Adrenal gland (tissue), 12 donors: ENCODE data around the gene S100A6. TPM values are rescaled to one million over a fixed set of nuclear protein-coding genes. Genes with fewer than 3 reads are reported as not detected.
A peak's percentile ranks its signal among the peaks of the same experiment; 100 is the strongest.

Experiments used
- DNase-seq, 7 donors: peaks; one replicate each; pipeline ENCODE4 v3.0.0-alpha.2; 2019 to 2020
- H3K27ac ChIP-seq, 5 donors: fragments of 200-600 bp; sonication (generic) in 4 of 5; 1 replicate in 3 of 5; 2 replicates in 2 of 5; pipeline versions ENCODE4 v1.5.1 to v1.8.0; 2016 to 2020; ENCODE audit warnings: mild to moderate bottlenecking in 1 of 5
- H3K27me3 ChIP-seq: fragments of 200-600 bp; 2 replicates; pipeline ENCODE4 v1.8.0; 2021
- H3K36me3 ChIP-seq, 2 donors: fragments of 200-600 bp; replicated peaks in 1 of 2; 1 replicate in 1 of 2; 2 replicates in 1 of 2; pipeline versions ENCODE4 v1.5.1 to v1.8.0; 2018 to 2022
- H3K4me1 ChIP-seq, 2 donors: fragments of 200-600 bp; replicated peaks in 1 of 2; 1 replicate in 1 of 2; 2 replicates in 1 of 2; pipeline versions ENCODE4 v1.5.1 to v1.8.0; 2018 to 2021
- H3K4me3 ChIP-seq, 4 donors: fragments of 200-600 bp; sonication (generic) in 3 of 4; one replicate each; pipeline ENCODE4 v1.5.1; 2016 to 2018
- H3K9me3 ChIP-seq, 3 donors: fragments of 200-600 bp; sonication (generic) in 1 of 3; replicated peaks in 1 of 3; 1 replicate in 2 of 3; 2 replicates in 1 of 3; pipeline versions ENCODE4 v1.5.1 to v1.8.0; 2016 to 2021
- POLR2A ChIP-seq, 2 donors: fragments of 450-650 bp; IDR thresholded peaks; one replicate each; pipeline ENCODE4 v1.6.1; 2017; ENCODE audit warnings: antibody characterized with exemption in 2 of 2, mild to moderate bottlenecking in 2 of 2, moderate library complexity in 1 of 2
- WGBS, 4 donors: extraction: QIAGEN DNeasy Blood & Tissue Kit in 2 of 4; methylation state at CpG; one replicate each; pipeline versions ENCODE4 v1.1.5 to v1.1.7; 2013 to 2017; 5-methylcytosine and 5-hydroxymethylcytosine counted together
- intact Hi-C, 2 donors: fragments of 100-400 bp; cut with DNase I; formaldehyde crosslinking; loops; one replicate each; pipeline versions ENCODE4 v1.14.1 to v1.15.0; 2022 to 2023
- polyA plus RNA-seq, 3 donors: library from polyadenylated mRNA; stranded (reverse); fragments of 200-250 nt in 2 of 3; fragments of 350-450 nt in 1 of 3; fragmentation: Illumina TruSeq in 1 of 3; extraction: RNeasy Lipid Tissue Mini Kit (QIAGEN cat#74804) in 1 of 3; gene quantifications; one replicate each; pipeline ENCODE4 v1.2.3, GENCODE V29; 2013 to 2014
- total RNA-seq, 9 donors: library from RNA; depleted of rRNA in 4 of 9; stranded (reverse); fragments of >200 nt in 4 of 9; fragments of 120-200 nt in 1 of 9; fragmentation: NEBNext Ultra II Directional in 1 of 9; extraction: Animal tissue kit (Norgen Biotek cat#: 25700) in 1 of 9; gene quantifications; one replicate each; pipeline versions ENCODE4 v1.1.0 to v1.2.4, GENCODE V29; 2013 to 2023
- TF ChIP-seq, protein P1 (sequence below), 6 experiments: fragments of 450-650 bp in 4 of 6; fragments of 200-600 bp in 2 of 6; sonication (generic) in 1 of 6; IDR thresholded peaks; 1 replicate in 5 of 6; 2 replicates in 1 of 6; pipeline versions ENCODE4 v1.5.1 to v1.8.0; 2016 to 2021; ENCODE audit warnings: antibody characterized with exemption in 6 of 6, mild to moderate bottlenecking in 2 of 6, moderate library complexity in 1 of 6
- donor health status: healthy with polysubstance abuse.
- donor health status: Bipolar disorder and iron deficiency.
- donor health status: DM: yes; HTN: yes; CAD: no.
- donor health status: DM: no; HTN: no; CAD: no.
- donor health status: DM: no; HTN: no; CAD: no.
- donor health status: DM: yes; HTN: yes; CAD: no.

S100A6 gene
- total and polyA plus RNA-seq, 12 donors = 39.4 to 4,129 (median 372) TPM

- H3K4me1 ChIP-seq = peaks cover 26 to 34% of the 10 kb centered on the region in 2 donors
These were observed 30.9 kb upstream of the S100A6 start for GRCh38 chr1:153566414-153567371.

DNA sequence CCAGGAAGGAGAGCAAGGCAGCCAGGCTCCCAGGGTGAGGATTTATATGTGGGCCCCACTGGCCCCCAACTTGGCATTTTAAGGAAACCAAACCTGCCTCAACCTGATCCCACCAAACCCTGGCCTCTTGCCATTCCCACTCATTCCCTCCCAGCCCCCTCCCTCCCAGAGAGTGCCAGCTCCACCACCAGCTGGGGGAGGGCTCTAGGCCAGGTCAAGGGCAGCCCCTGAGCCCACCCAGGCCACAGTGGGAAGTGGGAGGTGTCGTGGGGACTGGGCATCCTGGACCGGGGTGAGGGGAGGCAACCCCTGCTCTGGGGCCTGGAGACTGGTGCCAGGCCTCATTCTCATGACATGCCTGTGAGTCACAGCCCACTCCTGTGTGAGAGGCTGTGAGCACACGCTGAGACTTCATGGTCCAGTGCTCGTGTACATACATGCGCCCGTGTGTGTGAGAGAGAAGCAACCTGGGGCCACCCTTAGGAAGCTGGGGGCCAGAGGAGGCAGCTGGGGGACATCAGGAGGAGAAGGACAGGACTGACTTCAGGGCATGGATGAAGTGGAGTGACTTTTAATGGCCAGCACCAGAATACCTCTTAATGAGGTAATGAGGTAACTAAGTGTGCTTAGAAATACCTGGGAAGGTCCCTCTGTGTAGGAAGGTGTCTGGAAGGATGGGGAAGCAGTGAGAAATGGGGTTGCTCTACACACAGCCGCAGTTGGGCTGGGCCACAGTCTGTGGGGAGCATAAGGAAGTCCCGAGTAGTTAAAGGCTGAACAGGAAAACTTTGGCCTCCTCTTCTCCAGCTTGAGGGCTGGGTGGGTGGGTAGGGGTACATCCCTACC is 30.0 kb upstream of the S100A6 start, which contains the start of gene S100A2:
Gene S100A2 (minus strand): TSS at position 316 of the 846 bp plus-strand sequence. CDS start 1,967 bp downstream, outside the sequence.
- H3K4me3 ChIP-seq = no peak within 1 kb of the TSS
- intact Hi-C loops = loop anchor here (2.0 to 5.0 kb wide), 3 partner anchors 33 to 53 kb away; no protein-coding TSS in a partner anchor
- TF ChIP-seq, protein P1, sequence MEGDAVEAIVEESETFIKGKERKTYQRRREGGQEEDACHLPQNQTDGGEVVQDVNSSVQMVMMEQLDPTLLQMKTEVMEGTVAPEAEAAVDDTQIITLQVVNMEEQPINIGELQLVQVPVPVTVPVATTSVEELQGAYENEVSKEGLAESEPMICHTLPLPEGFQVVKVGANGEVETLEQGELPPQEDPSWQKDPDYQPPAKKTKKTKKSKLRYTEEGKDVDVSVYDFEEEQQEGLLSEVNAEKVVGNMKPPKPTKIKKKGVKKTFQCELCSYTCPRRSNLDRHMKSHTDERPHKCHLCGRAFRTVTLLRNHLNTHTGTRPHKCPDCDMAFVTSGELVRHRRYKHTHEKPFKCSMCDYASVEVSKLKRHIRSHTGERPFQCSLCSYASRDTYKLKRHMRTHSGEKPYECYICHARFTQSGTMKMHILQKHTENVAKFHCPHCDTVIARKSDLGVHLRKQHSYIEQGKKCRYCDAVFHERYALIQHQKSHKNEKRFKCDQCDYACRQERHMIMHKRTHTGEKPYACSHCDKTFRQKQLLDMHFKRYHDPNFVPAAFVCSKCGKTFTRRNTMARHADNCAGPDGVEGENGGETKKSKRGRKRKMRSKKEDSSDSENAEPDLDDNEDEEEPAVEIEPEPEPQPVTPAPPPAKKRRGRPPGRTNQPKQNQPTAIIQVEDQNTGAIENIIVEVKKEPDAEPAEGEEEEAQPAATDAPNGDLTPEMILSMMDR (IDR thresholded peaks at IDR 0.05) = no peak
- TF ChIP-seq POLR2A (IDR thresholded peaks at IDR 0.05) = peak in 1 of 2 donors; percentile 33
- no peaks in the 10 kb centered on the region for H3K9me3 ChIP-seq
- WGBS, 4 donors = 33 to 63% (median 37%) methylated on average over 4 to 8 of the region's 8 CpGs
- peak within 1 kb of the TSS; percentile 23 to 96 (median 90) for H3K27ac ChIP-seq
- H3K4me1 ChIP-seq = peaks cover 26 to 34% of the 10 kb centered on the region in 2 donors
- no peaks in the 10 kb centered on the region for H3K27me3 ChIP-seq
- H3K36me3 ChIP-seq = no peaks in the 10 kb centered on the region
- peak; percentile 66 to 84 (median 79) for DNase-seq

More at GRCh38 chr1:153566414-153567371, 30.9 kb upstream of the S100A6 start:
- Histone ChIP-seq H3K4me3 (no peak overlapping the region), H3K9me3 (no peaks in the 10 kb centered on the region), H3K36me3 (no peaks in the 10 kb centered on the region), H3K27ac (peak overlapping the region; percentile 23 to 96 (median 90)), H3K27me3 (no peaks in the 10 kb centered on the region)
- peak; percentile 96 to 99 (median 99) for DNase-seq
- 35 to 50% (median 42%) methylated on average over 15 to 16 of the region's 16 CpGs for WGBS, 4 donors
- TF ChIP-seq, protein P1 (IDR thresholded peaks at IDR 0.05) = no peak
- TF ChIP-seq POLR2A (IDR thresholded peaks at IDR 0.05) = peak; percentile 21 to 83
- intact Hi-C loops = loop anchor here (2.0 to 5.0 kb wide), 3 partner anchors 34 to 54 kb away; no protein-coding TSS in a partner anchor

GRCh38 chr1:153563991-153564390 is 28.2 kb upstream of the S100A6 start:
- intact Hi-C loops = no loop called here
- whole genome bisulfite sequencing, 4 donors = 90 to 93% (median 93%) methylated on average over 5 to 7 of the region's 7 CpGs; no CpG with 5 or more reads in 1 of the 4 donors
- Histone ChIP-seq H3K4me1 (peaks cover 26 to 34% of the 10 kb centered on the region in 2 donors), H3K27ac (no peak overlapping the region), H3K9me3 (no peaks in the 10 kb centered on the region), H3K27me3 (no peaks in the 10 kb centered on the region), H3K36me3 (no peaks in the 10 kb centered on the region), H3K4me3 (no peak overlapping the region)
- no peak for DNase-seq
- no peak for TF ChIP-seq POLR2A (IDR thresholded peaks at IDR 0.05)
- TF ChIP-seq, protein P1 (IDR thresholded peaks at IDR 0.05) = no peak
